Heart left ventricle (tissue), 16 donors: ENCODE measurements around the gene HIPK1. TPM values are rescaled to one million over a fixed set of nuclear protein-coding genes. Genes with fewer than 3 reads are reported as not detected.

Source experiments
- ATAC-seq, 4 donors: fragments of 200-7000 bp; cut with Tn5 transposase; one replicate each; pipeline ENCODE4 v1.9.1; 2020 to 2022; ENCODE audit warnings: moderate library complexity in 4 of 4, mild to moderate bottlenecking in 3 of 4, moderate number of reproducible peaks in 1 of 4
- DNase-seq, 5 donors: peaks; one replicate each; pipeline ENCODE4 v3.0.0-alpha.2; 2020
- H3K27ac ChIP-seq, 12 donors: fragments of 200-600 bp; sonication (generic) in 4 of 12; one replicate each; pipeline versions ENCODE4 v1.5.0 to v1.8.0; 2016 to 2022; ENCODE audit warnings: mild to moderate bottlenecking in 2 of 12
- H3K27me3 ChIP-seq, 9 donors: fragments of 200-600 bp; sonication (generic) in 2 of 9; one replicate each; pipeline versions ENCODE4 v1.5.1 to v1.8.0; 2016 to 2022; ENCODE audit warnings: mild to moderate bottlenecking in 3 of 9
- H3K36me3 ChIP-seq, 9 donors: fragments of 200-600 bp; sonication (generic) in 2 of 9; one replicate each; pipeline versions ENCODE4 v1.5.0 to v1.8.0; 2018 to 2022; ENCODE audit warnings: mild to moderate bottlenecking in 2 of 9
- H3K4me1 ChIP-seq, 12 donors: fragments of 200-600 bp; sonication (generic) in 4 of 12; one replicate each; pipeline versions ENCODE4 v1.5.0 to v1.8.0; 2016 to 2022; ENCODE audit warnings: mild to moderate bottlenecking in 3 of 12
- H3K4me3 ChIP-seq, 12 donors: fragments of 200-600 bp; sonication (generic) in 4 of 12; one replicate each; pipeline versions ENCODE4 v1.5.0 to v1.8.0; 2017 to 2022; ENCODE audit warnings: mild to moderate bottlenecking in 9 of 12, moderate library complexity in 4 of 12
- H3K9me3 ChIP-seq, 12 donors: fragments of 200-600 bp; sonication (generic) in 4 of 12; one replicate each; pipeline versions ENCODE4 v1.5.0 to v1.8.0; 2016 to 2022; ENCODE audit warnings: mild to moderate bottlenecking in 1 of 12
- POLR2A ChIP-seq, 2 donors: fragments of 450-650 bp; IDR thresholded peaks; one replicate each; pipeline ENCODE4 v1.6.1; 2017; ENCODE audit warnings: antibody characterized with exemption in 2 of 2, mild to moderate bottlenecking in 2 of 2, moderate library complexity in 2 of 2
- WGBS, 4 donors: extraction: QIAGEN DNeasy Blood & Tissue Kit in 2 of 4; methylation state at CpG; one replicate each; pipeline versions ENCODE4 v1.1.5 to v1.1.7; 2013 to 2018; 5-methylcytosine and 5-hydroxymethylcytosine counted together
- intact Hi-C, 10 donors: fragments of 100-400 bp; cut with DNase I; formaldehyde crosslinking; loops; one replicate each; pipeline versions ENCODE4 v1.11.1 to v1.14.2; 2022
- polyA plus RNA-seq, 2 donors: library from polyadenylated mRNA; stranded (reverse); fragments of 200-250 nt; gene quantifications; one replicate each; pipeline ENCODE4 v1.2.3, GENCODE V29; 2013
- total RNA-seq, 9 donors: library from RNA; depleted of rRNA in 2 of 9; stranded (reverse); fragments of >200 nt in 2 of 9; fragmentation: NEBNext Ultra II Directional in 3 of 9; extraction: Animal tissue kit (Norgen Biotek cat#: 25700) in 3 of 9; gene quantifications; one replicate each; pipeline versions ENCODE4 v1.1.0 to v1.2.4, GENCODE V29; 2016 to 2023
- TF ChIP-seq, protein P1 (sequence below), 12 donors: fragments of 200-600 bp; sonication (generic) in 4 of 12; IDR thresholded peaks; one replicate each; pipeline versions ENCODE4 v1.5.0 to v1.8.0; 2018 to 2022; ENCODE audit warnings: antibody characterized with exemption in 12 of 12, mild to moderate bottlenecking in 5 of 12
- donor health status: ischemic (EF 13 %, LVEDD 7.1; RV severe dilation, severe dysfunction).
- donor health status: healthy with polysubstance abuse.
- donor health status: DM: no; HTN: yes; CAD: no.
- donor health status: DM: no; HTN: no; CAD: no.
- donor health status: ischemic (EF 25% LVEDD 6.9; RV normal size, moderate dysfunction).
- donor health status: ischemic (EF 25% LVEDD 5.7; RV mildly dilated, moderate dysfunction).
- donor health status: healthy.
- donor health status: DM: yes; HTN: yes; CAD: no.
- donor health status: ischemic (EF 35%, LVEDD 5.7; RV mildly dilated, moderate dysfunction).
- donor health status: nonischemic (EF 11% LVEDD 7.7; RV severe dilation, severe dysfunction).
- donor health status: DM: yes; HTN: yes; CAD: no.
- donor health status: PGD.
- donor health status: ischemic (EF 29% LVEDD 5.4; RV normal size, mild dysfunction).
- donor health status: nonischemic (EF 23%, LVEDD 6.1; RV moderate dilation, normal function).

Gene HIPK1
- total and polyA plus RNA-seq, 11 donors, result 7.0 to 102 (median 52.4) TPM

DNA sequence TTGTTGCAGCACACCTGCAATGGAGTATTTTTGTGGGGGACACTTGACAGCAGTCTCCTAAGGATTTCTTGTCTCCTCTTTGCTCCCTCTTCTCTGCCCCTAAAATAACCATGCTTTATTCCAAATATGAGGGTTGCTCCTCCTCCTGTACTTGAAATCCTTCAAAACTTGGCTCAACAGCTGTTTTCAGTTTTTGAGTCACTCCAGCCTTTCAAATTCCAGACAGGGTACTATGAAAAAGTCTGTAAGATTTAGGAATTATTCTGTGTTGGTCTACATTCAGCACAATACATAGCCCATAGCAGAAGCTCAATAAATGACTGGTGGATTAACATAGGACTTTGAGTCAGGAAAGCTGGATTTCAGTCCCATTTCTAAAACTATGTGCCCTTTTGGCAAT lies 30.0 kb upstream of the HIPK1 start:
- Histone ChIP-seq H3K4me1 (peaks cover 0 to 27% (median 9%) of the 10 kb centered on the region in 12 donors), H3K4me3 (no peak overlapping the region), H3K27ac (no peak overlapping the region), H3K27me3 (no peaks in the 10 kb centered on the region), H3K36me3 (peaks cover 0 to 86% (median 74%) of the 10 kb centered on the region in 9 donors), H3K9me3 (no peaks in the 10 kb centered on the region)
- no peak for ATAC-seq
- TF ChIP-seq, protein P1, sequence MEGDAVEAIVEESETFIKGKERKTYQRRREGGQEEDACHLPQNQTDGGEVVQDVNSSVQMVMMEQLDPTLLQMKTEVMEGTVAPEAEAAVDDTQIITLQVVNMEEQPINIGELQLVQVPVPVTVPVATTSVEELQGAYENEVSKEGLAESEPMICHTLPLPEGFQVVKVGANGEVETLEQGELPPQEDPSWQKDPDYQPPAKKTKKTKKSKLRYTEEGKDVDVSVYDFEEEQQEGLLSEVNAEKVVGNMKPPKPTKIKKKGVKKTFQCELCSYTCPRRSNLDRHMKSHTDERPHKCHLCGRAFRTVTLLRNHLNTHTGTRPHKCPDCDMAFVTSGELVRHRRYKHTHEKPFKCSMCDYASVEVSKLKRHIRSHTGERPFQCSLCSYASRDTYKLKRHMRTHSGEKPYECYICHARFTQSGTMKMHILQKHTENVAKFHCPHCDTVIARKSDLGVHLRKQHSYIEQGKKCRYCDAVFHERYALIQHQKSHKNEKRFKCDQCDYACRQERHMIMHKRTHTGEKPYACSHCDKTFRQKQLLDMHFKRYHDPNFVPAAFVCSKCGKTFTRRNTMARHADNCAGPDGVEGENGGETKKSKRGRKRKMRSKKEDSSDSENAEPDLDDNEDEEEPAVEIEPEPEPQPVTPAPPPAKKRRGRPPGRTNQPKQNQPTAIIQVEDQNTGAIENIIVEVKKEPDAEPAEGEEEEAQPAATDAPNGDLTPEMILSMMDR (IDR thresholded peaks at IDR 0.05), result no peak
- TF ChIP-seq POLR2A (IDR thresholded peaks at IDR 0.05), result no peak
- no peak for DNase-seq
- intact Hi-C loops, result no loop called here

DNA sequence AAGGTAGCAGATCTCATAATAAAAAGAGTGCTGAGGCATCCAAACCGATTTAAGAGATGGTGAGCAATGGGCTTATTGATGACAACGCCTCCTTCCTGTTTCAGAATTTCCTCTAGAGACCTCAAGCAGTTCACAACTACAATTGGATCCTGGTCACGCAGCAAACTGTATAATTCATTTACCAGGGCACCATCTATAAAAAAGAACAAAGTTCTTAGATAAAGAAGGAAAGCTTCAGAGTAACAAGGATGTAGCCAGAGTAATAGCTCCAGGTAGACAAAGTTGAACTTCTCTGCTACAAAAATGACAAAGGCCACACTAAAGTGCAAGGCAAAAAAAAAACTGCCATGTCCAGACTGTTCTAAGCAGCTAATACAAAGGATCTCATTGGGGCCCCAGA lies 27.9 kb upstream of the HIPK1 start:
- WGBS, 4 donors, result 77 to 85% (median 82%) methylated on average over 3 of the region's 3 CpGs
- no peaks in the 10 kb centered on the region for H3K27me3 ChIP-seq
- intact Hi-C loops, result loop anchor here in 6 of 10 donors (5.0 to 10.0 kb wide), 6 partner anchors 64 to 756 kb away; partner anchors contain the start of genes PHTF1 (in 2 of the 6) and RSBN1 (in 2 of the 6)
- no peak overlapping the region for H3K27ac ChIP-seq
- no peak for TF ChIP-seq POLR2A (IDR thresholded peaks at IDR 0.05)
- TF ChIP-seq, protein P1 (IDR thresholded peaks at IDR 0.05), result no peak
- H3K4me1 ChIP-seq, result peaks cover 0 to 37% (median 18%) of the 10 kb centered on the region in 12 donors
- H3K9me3 ChIP-seq, result no peaks in the 10 kb centered on the region
- H3K36me3 ChIP-seq, result peaks cover 0 to 65% (median 53%) of the 10 kb centered on the region in 9 donors
- ATAC-seq (no peak), DNase-seq (no peak)
- H3K4me3 ChIP-seq, result no peak overlapping the region

DNA sequence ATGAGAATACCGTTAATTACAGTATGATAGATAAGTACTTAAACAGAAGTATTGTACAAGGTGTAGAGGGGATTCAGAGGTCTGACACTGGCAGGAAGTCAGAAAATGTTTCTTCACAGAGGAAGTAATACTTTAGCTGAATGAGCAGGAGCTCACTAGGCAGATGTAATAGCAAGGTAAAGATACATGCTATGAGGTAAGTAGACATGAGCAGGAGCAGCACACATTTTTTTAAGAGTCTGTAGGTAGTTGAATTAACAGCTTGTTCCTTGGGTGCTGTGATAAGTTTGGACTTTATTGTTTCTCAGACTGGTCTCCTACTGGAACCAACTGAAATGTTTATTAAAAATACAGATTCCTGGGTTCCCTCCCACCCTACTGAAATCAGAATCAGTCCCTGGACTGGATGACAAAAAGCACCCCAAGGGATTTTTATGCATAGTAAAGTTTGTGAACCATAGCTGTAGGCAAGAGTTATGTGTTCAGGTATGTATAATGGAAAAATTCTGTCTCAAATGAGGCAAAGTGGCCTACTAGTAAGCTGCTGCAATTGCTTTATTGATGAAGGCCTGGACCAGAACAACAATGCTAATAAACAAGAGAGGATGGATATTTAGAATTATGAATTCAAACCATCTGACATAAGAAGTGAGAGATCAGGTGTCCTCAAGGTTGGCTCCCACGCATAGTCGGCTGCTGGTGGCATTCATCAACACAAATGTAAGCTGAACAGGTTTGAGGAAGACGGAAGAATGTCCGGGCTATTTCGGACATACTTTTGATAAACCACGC lies 25.4 kb upstream of the HIPK1 start:
- Histone ChIP-seq H3K36me3 (peaks cover 0 to 55% (median 44%) of the 10 kb centered on the region in 9 donors), H3K27me3 (no peaks in the 10 kb centered on the region), H3K4me3 (peak overlapping the region; percentile 63 to 94 (median 80)), H3K4me1 (peaks cover 0 to 43% (median 19%) of the 10 kb centered on the region in 12 donors), H3K9me3 (no peaks in the 10 kb centered on the region), H3K27ac (peak overlapping the region; percentile 59 to 97 (median 92))
- ATAC-seq (no peak), DNase-seq (no peak)
- 12 to 16% (median 13%) methylated on average over 7 of the region's 7 CpGs for WGBS, 4 donors
- intact Hi-C loops, result loop anchor here in 8 of 10 donors (2.0 to 10.0 kb wide), 11 partner anchors 25 to 759 kb away; partner anchors contain the start of genes PHTF1 (in 3 of the 8), RSBN1 (in 3 of the 8) and HIPK1 (in 1 of the 8)
- no peak for TF ChIP-seq POLR2A (IDR thresholded peaks at IDR 0.05)
- TF ChIP-seq, protein P1 (IDR thresholded peaks at IDR 0.05), result no peak

DNA sequence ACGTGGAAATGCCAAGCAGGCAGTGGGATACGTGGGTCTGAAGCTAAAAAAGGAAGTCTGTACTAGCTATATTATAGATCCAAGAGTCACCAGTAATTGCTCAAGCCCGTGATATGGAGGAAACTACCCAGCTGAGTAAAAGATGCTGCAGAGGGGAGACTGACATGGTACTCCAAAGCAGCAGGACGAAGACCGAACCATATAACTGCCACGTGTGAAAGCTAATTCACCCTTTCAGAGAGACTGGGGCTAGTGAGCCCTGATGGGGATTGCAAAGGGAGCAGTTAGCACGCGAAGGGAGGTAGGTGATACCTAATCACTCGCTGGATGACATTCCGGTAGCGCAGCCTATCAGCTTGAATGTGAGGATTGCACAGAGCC lies 24.8 kb upstream of the HIPK1 start:
- Histone ChIP-seq H3K4me1 (peaks cover 0 to 43% (median 19%) of the 10 kb centered on the region in 12 donors), H3K27ac (peak overlapping the region; percentile 59 to 97 (median 92)), H3K9me3 (no peaks in the 10 kb centered on the region), H3K27me3 (no peaks in the 10 kb centered on the region), H3K36me3 (peaks cover 0 to 53% (median 46%) of the 10 kb centered on the region in 9 donors), H3K4me3 (peak overlapping the region; percentile 63 to 94 (median 80))
- ATAC-seq (no peak), DNase-seq (no peak)
- intact Hi-C loops, result loop anchor here in 8 of 10 donors (2.0 to 10.0 kb wide), 10 partner anchors 25 to 759 kb away; partner anchors contain the start of genes PHTF1 (in 3 of the 8), RSBN1 (in 3 of the 8) and HIPK1 (in 1 of the 8)
- no peak for TF ChIP-seq POLR2A (IDR thresholded peaks at IDR 0.05)
- TF ChIP-seq, protein P1 (IDR thresholded peaks at IDR 0.05), result no peak
- WGBS, 4 donors, result 0% methylated on average over 9 to 11 of the region's 11 CpGs
